Neuronal stem cell (in vitro differentiated cells): ENCODE data around the gene CATSPER3.

Experiments
- DNase-seq: peaks from one replicate; pipeline ENCODE4 v3.0.0-alpha.2; 2013; ENCODE audit warnings: low spot score
- H2AFZ ChIP-seq: one replicate; pipeline ENCODE4 v1.6.1; 2013; ENCODE audit warnings: mild to moderate bottlenecking, low read length, inconsistent platforms
- H2AK5ac ChIP-seq: 2 replicates; pipeline ENCODE4 v1.6.1; 2013; ENCODE audit warnings: low read depth, mild to moderate bottlenecking, inconsistent platforms, low read length, moderate library complexity, mixed read lengths
- H2BK120ac ChIP-seq: 2 replicates; pipeline ENCODE4 v1.6.1; 2013; ENCODE audit warnings: low read depth, mild to moderate bottlenecking, inconsistent platforms, low read length, moderate library complexity, mixed read lengths
- H2BK12ac ChIP-seq: one replicate; pipeline ENCODE4 v1.6.1; 2013; ENCODE audit warnings: low read length, inconsistent platforms
- H2BK15ac ChIP-seq: 2 replicates; pipeline ENCODE4 v1.6.1; 2013; ENCODE audit warnings: mild to moderate bottlenecking, low read length, inconsistent platforms, mixed read lengths
- H2BK5ac ChIP-seq: one replicate; pipeline ENCODE4 v1.6.1; 2013; ENCODE audit warnings: inconsistent platforms, mild to moderate bottlenecking, low read length, moderate library complexity
- H3K14ac ChIP-seq: one replicate; pipeline ENCODE4 v1.6.1; 2013; ENCODE audit warnings: low read length, inconsistent platforms
- H3K18ac ChIP-seq: 2 replicates; pipeline ENCODE4 v1.6.1; 2013; ENCODE audit warnings: low read length, inconsistent platforms
- H3K23ac ChIP-seq: 2 replicates; pipeline ENCODE4 v1.6.1; 2013; ENCODE audit warnings: low read depth, mild to moderate bottlenecking, mixed read lengths, low read length, inconsistent platforms; ENCODE audit not compliant: poor library complexity
- H3K27ac ChIP-seq: replicated peaks from 3 replicates; pipeline ENCODE4 v1.5.1; 2013; ENCODE audit warnings: low read length, inconsistent platforms
- H3K27me3 ChIP-seq, 3 experiments: 2 replicates each; pipeline ENCODE4 v1.6.1; 2013; ENCODE audit warnings: low read length in 3 of 3, mild to moderate bottlenecking in 2 of 3, inconsistent platforms in 1 of 3, low read depth in 1 of 3, mixed read lengths in 1 of 3, moderate library complexity in 1 of 3; ENCODE audit not compliant: control insufficient read depth in 3 of 3, insufficient read depth in 3 of 3
- H3K36me3 ChIP-seq, 2 donors: replicated peaks in 1 of 2; 2 replicates each; pipeline ENCODE4 v1.6.1; 2013; ENCODE audit warnings: low read length in 2 of 2; ENCODE audit not compliant: control insufficient read depth in 2 of 2, insufficient read depth in 2 of 2
- H3K4ac ChIP-seq: 2 replicates; pipeline ENCODE4 v1.6.1; 2013; ENCODE audit warnings: inconsistent platforms, mild to moderate bottlenecking, low read length, moderate library complexity
- H3K4me1 ChIP-seq, 2 donors: 1 replicate in 1 of 2; 2 replicates in 1 of 2; pipeline ENCODE4 v1.6.1; 2013; ENCODE audit warnings: low read length in 2 of 2, low read depth in 1 of 2; ENCODE audit not compliant: control insufficient read depth in 2 of 2, insufficient read depth in 1 of 2
- H3K4me2 ChIP-seq: one replicate; pipeline ENCODE4 v1.6.1; 2013; ENCODE audit warnings: mild to moderate bottlenecking, low read length, inconsistent platforms; ENCODE audit not compliant: insufficient read depth, poor library complexity, severe bottlenecking
- H3K4me3 ChIP-seq, 2 donors: 2 replicates each; pipeline ENCODE4 v1.5.1; 2013; ENCODE audit warnings: low read length in 2 of 2, mild to moderate bottlenecking in 2 of 2, inconsistent platforms in 1 of 2, moderate library complexity in 1 of 2
- H3K79me1 ChIP-seq: one replicate; pipeline ENCODE4 v1.6.1; 2013; ENCODE audit warnings: low read depth, mild to moderate bottlenecking, inconsistent platforms, low read length, moderate library complexity
- H3K9ac ChIP-seq: one replicate; pipeline ENCODE4 v1.6.1; 2013; ENCODE audit warnings: mild to moderate bottlenecking, low read depth, low read length, inconsistent platforms; ENCODE audit not compliant: poor library complexity
- H3K9me3 ChIP-seq, 2 donors: replicated peaks in 1 of 2; 2 replicates each; pipeline versions ENCODE3 to v1.6.1; 2013; ENCODE audit warnings: low read length in 2 of 2, mild to moderate bottlenecking in 2 of 2, inconsistent platforms in 1 of 2, low read depth in 1 of 2, mixed read lengths in 1 of 2, moderate library complexity in 1 of 2; ENCODE audit not compliant: control insufficient read depth in 2 of 2, insufficient read depth in 1 of 2
- H4K8ac ChIP-seq: one replicate; pipeline ENCODE4 v1.6.1; 2013; ENCODE audit warnings: low read depth, mild to moderate bottlenecking, inconsistent platforms, low read length, moderate library complexity
- H4K91ac ChIP-seq: one replicate; pipeline ENCODE4 v1.6.1; 2013; ENCODE audit warnings: low read length, low read depth, mild to moderate bottlenecking, inconsistent platforms; ENCODE audit not compliant: poor library complexity
- WGBS, 2 donors: extraction: QIAGEN DNeasy Blood & Tissue Kit; methylation state at CpG; one replicate each; pipeline ENCODE4 v1.1.7; 2013; ENCODE audit warnings: missing lambda C conversion rate in 2 of 2, mixed read lengths in 1 of 2; ENCODE audit not compliant: insufficient read length in 2 of 2, insufficient replicate concordance in 1 of 2; ENCODE audit errors: extremely low coverage in 2 of 2; 5-methylcytosine and 5-hydroxymethylcytosine counted together

CATSPER3 gene

DNA sequence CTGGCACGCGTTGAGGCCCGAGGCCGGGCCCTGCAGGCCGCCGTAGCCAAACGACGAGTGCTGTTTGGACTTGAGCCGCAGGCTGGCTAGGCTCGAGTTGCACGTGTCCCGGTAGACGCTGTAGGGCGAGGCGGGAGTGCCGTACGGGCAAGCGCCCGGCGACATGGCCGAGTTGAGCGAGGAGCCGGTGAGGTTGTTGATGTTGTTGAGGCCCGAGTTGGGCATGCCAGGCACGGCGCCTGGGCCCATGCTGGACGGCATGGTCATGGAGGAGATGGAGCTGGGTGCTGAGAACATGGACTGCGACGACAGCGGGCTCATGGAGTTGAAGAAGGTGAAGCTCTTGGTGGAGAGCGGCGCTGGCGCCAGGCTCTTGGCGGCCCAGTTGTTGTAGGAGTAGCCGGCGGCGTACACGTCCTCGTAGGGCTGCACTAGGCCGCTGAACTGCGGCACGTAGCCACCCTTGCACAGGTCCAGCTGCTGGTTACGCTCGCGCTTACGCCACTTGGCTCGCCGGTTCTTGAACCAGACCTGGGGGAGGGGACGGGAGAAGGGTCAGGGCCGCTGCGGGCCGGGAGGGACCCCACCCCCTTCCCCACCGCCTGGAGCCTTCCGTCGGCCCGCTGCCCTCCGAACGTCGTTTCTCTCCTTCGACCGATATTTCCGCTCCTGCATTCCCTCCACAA lies 61.2 kb downstream of the CATSPER3 start:
- H3K27ac ChIP-seq: no peak overlapping the region
- no peak overlapping the region for H4K8ac ChIP-seq
- no peak for DNase-seq

DNA sequence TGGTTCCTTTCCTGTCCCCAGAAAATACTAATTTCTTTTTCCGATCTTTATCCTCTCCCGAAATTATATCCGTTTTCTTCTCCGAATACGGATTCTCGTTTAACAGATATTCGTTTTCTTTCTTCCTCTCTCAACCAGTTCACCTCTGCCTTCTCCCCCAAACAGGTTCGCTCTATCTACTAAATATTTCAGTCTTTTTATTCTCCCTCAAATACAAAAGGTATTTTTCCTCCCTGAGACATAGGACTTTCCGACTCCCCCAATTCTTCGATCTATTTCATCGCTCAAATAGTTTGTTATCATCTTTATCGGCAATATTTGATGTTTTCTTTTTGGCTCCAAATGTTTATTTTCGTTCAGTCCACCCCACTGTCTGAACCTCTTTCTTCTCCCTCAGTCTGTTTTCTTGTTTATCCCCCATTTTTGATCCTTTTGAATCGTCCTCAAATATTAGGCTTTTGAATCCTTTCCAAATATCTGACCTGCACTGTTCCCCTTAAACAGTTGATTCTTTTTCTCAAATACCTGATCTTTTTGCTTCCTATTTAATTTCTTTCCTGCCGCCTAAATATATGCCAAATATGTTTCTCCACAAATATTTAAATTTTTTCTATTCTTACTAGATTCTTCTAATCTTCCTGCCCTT lies 61.9 kb downstream of the CATSPER3 start:
- Histone ChIP-seq H3K9me3 (peaks cover 0 to 3% of the 10 kb centered on the region in 2 donors), H2BK120ac (no peak overlapping the region), H3K14ac (no peak overlapping the region), H3K27me3 (peaks cover 54 to 98% (median 92%) of the 10 kb centered on the region in 3 experiments), H2AK5ac (no peak overlapping the region), H3K27ac (no peak overlapping the region), H3K18ac (no peak overlapping the region), H3K36me3 (no peaks in the 10 kb centered on the region), H3K9ac (no peak overlapping the region), H4K8ac (no peak overlapping the region), H3K23ac (no peak overlapping the region), H3K4me2 (no peak overlapping the region), H2AFZ (no peak overlapping the region), H3K79me1 (peaks cover 5% of the 10 kb centered on the region), H4K91ac (no peak overlapping the region), H2BK12ac (no peak overlapping the region), H3K4ac (no peak overlapping the region), H3K4me1 (peaks cover 3 to 6% of the 10 kb centered on the region in 2 donors), H2BK15ac (no peak overlapping the region), H2BK5ac (no peak overlapping the region), H3K4me3 (no peak overlapping the region)
- DNase-seq: no peak
- WGBS, 2 donors: 100% methylated on average over 1 of the region's 15 CpGs; no CpG with 5 or more reads in 1 of the 2 donors

More for the DNA sequence above, 61.2 kb downstream of the CATSPER3 start:
- no peak overlapping the region for H3K4me3 ChIP-seq
- H3K4me2 ChIP-seq: peak overlapping the region; percentile 14
- H4K91ac ChIP-seq: no peak overlapping the region
- no peak overlapping the region for H2BK15ac ChIP-seq
- H3K4ac ChIP-seq: peak overlapping the region; percentile 26
- peaks cover 0 to 3% of the 10 kb centered on the region in 2 donors for H3K9me3 ChIP-seq
- peaks cover 54 to 100% (median 90%) of the 10 kb centered on the region in 3 experiments for H3K27me3 ChIP-seq
- peak overlapping the region; percentile 14 for H2AFZ ChIP-seq
- H2AK5ac ChIP-seq: peak overlapping the region; percentile 71
- no CpG with 5 or more reads among the region's 62 CpGs for whole genome bisulfite sequencing, 2 donors
- no peak overlapping the region for H2BK12ac ChIP-seq
- peaks cover 0 to 6% of the 10 kb centered on the region in 2 donors for H3K4me1 ChIP-seq
- H3K9ac ChIP-seq: peak overlapping the region; percentile 10
- no peaks in the 10 kb centered on the region for H3K36me3 ChIP-seq
- H3K18ac ChIP-seq: peak overlapping the region; percentile 38
- H3K14ac ChIP-seq: no peak overlapping the region
- H3K79me1 ChIP-seq: peaks cover 5% of the 10 kb centered on the region
- peak overlapping the region; percentile 80 for H3K23ac ChIP-seq
- H2BK120ac ChIP-seq: no peak overlapping the region
- peak overlapping the region; percentile 78 for H2BK5ac ChIP-seq

DNA sequence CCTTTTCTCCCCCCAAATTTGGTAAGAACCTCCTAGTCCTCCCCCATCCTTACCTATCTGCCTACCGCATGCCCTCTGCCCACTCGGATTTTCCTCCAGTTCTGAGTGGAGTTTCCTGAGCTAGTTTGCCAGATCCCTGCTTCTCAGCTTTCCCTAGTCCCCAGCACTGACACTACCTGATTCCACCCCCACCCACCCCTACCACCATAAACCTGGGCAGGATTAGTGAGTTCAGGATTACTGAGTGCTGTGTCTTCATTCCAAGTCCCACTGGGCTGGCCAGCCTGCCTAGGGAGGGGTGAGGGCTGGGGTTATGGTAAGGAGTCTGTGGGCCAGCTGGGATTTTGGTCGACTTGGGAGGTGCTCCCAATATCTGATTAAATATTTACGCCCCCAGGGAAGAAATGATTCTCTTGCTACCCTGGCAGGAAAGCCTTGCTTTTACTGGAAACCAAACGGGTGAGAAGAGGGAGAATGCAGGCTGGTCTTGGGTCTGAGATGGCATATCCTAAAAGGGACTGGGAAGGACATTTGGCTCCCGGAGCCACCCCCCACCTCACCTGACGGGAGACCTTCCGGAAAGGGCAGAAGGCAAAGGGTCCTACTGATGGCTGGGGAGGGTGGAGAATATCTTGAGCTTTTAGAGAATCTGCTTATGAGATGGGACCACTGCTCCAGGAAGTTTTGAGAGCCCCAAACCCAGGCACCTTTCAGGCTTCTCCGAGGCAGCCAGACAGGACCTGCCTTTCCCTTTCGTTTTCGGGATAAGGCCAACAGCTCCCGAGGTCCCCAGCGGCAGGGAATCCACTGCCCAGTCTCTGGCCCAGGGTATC lies 62.6 kb downstream of the CATSPER3 start:
- Histone ChIP-seq H4K91ac (no peak overlapping the region), H3K36me3 (no peaks in the 10 kb centered on the region), H3K4me1 (peaks cover 3 to 9% of the 10 kb centered on the region in 2 donors), H3K4me2 (peak overlapping the region; percentile 48), H4K8ac (no peak overlapping the region), H3K14ac (no peak overlapping the region), H3K18ac (peak overlapping the region; percentile 32), H2BK15ac (peak overlapping the region; percentile 76), H3K9me3 (peaks cover 0 to 3% of the 10 kb centered on the region in 2 donors), H2BK5ac (no peak overlapping the region), H3K79me1 (peaks cover 2% of the 10 kb centered on the region), H2BK12ac (no peak overlapping the region), H2AFZ (no peak overlapping the region), H3K27me3 (peaks cover 59 to 98% (median 94%) of the 10 kb centered on the region in 3 experiments), H3K9ac (no peak overlapping the region), H2AK5ac (peak overlapping the region; percentile 73), H3K23ac (peak overlapping the region; percentile 8), H3K27ac (no peak overlapping the region), H2BK120ac (no peak overlapping the region), H3K4me3 (no peak overlapping the region), H3K4ac (no peak overlapping the region)
- WGBS, 2 donors: no CpG with 5 or more reads among the region's 13 CpGs
- DNase-seq: no peak
